Activated CD4-positive, alpha-beta T cell treated with anti-CD3 and anti-CD28 coated beads for 24 hours (primary cell): ENCODE data around the gene TRPV2.

Experiments
- DNase-seq, 2 donors: peaks; one replicate each; pipeline ENCODE4 v3.0.0-alpha.2; 2020; ENCODE audit warnings: low read depth in 2 of 2

TRPV2 gene

DNA sequence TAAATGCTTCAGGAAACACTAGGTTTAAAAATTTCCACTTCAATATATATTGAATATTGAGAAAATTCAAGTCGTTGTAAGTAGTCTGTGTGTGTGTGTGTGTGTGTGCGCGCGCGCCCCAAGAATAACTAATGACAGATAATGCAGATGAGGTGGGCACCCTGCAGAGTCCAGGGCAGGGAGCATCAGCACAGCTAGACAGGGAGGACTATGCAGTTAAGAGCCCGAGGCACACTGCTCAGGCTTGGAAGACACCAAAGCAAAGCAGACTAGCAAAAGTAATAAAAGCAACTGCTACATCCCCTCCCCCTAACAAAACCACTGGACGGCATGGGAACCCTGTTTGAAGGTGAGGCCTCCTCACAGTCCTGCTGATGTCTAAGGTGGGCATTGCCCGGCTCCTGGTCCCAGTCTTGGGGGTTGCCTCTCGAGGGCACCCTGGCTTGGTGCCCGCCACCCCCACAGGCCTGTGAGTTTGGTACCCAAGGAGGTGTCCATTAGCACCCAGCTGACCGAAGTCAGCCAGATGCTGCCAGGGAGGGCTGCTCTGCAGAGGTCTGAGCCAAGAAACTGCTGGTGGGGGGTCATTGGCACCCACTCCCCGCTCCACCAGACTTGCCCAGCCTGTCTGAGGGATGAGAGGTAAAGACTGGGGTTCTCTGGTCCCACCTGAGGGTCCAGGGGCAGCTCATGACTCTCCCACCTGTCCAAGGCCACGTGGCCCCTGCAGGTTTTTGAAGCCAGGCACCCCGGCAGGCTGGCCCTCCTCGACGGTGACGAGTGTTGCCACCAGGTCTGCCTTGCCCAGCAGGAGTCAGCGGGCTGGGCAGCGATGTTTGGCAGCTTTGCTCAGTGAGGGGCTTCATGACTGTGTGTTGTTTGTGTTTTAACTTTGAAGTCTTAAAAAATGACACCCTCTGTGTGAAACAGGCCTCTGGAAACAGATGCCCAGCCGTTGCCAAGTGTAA lies 58.0 kb downstream of the TRPV2 start:
- no peak for DNase-seq

DNA sequence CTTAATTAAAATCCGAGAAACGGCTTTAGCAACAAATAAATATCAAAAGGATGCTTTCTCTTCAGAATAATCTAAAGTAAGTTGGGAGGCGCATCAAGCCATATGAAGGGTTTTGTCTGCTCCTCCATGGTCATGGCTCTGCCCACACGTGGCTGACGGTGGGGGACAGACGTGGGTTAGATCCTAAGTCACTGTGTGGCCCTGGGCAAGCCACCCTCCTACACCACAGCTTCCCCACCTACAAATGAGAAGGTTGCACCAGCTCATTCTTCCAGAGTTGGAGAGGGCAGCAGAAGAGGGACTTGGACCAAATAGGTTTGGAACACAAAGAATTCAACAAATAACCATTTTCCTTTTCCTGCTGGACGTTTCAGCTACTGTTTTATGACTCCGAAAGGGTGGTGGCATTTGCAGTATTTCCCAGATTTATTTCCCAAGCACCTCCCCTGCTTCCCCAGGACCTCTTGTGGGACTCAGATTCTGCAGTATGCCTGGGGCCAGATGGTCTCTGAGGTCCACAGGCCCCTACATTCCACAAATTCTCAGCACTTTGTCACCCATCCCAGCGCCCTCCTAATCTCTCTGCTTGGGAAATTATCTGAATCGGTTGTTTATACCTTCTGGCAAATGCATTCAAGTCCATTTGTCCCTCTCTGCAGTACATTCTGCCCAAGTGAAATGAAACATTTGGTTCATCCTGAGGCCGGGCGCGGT lies 58.8 kb downstream of the TRPV2 start:
- no peak for DNase-seq

DNA sequence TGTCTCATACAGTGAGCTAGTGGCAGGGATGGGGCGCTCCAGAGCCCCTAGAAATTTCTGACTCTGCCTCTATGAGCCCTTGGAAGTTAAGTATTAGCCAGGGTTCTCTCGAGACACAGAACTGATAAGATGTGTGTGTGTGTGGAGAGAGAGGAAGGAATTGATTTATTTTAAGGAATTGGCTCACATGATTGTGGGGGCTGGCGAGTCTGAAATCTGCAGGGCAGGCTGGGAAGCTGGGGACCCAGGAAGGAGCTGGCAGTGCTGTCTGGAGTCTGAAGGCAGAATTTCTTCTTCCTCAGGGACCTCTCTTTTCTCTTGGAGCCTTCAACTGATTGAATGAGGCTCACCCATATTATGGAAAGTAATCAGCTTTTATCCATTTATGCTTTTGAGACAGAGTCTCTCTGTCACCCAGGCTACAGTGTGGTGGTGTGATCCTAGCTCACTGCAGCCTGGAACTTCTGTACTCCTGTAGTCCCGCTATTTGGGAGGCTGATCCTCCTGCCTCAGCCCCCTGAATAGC lies 59.9 kb downstream of the TRPV2 start:
- no peak for DNase-seq

- no peak for DNase-seq
Measured at GRCh38 chr17:16477255-16477654, 61.9 kb downstream of the TRPV2 start.

DNA sequence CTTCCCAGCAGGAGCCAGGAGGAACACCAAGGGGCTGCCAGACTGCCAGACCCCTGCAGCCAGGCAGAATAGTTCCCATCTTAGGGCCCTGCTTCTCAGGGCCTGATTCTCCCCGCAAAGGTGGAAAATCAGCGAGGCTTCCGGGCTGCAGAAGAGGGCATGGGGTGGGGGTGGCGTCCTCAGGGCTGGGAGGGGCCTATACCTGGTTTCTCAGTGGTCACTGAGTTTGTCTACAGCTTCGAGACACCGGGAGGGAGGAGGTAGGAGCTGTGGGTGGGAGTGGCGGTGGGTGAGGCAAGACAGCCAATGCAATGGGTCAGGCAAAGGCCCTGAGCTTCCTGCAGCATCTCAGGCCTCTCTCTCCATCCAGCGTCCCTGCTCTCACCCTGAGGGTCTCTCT lies 62.3 kb downstream of the TRPV2 start:
- DNase-seq = no peak

GRCh38 chr17:16478649-16479048 lies 63.3 kb downstream of the TRPV2 start:
- no peak for DNase-seq

DNA sequence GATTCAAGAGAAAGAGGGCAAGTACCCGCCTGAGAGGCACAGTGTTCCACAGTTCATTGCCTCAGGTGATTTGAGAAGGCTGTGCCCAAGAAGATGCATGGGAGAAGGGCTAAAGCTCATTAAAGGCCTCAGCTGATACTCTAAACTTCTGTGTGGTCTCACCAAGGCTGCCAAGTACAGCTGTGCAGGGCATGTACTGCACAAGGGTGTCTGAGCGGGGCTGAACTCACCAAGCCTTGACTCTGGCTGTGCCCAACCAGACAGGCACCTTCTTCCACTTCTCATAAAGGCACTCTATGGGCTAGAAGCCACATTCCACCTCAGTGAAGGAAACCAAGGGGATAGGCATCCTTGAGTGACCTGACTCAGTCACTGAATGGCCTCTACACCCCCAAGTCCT lies 63.9 kb downstream of the TRPV2 start:
- DNase-seq = no peak

GRCh38 chr17:16480995-16481394 lies 65.6 kb downstream of the TRPV2 start:
- DNase-seq = no peak

- no peak for DNase-seq
Measured at GRCh38 chr17:16482253-16482652, 66.9 kb downstream of the TRPV2 start.

GRCh38 chr17:16483021-16483645 lies 67.8 kb downstream of the TRPV2 start:
- DNase-seq = no peak

DNA sequence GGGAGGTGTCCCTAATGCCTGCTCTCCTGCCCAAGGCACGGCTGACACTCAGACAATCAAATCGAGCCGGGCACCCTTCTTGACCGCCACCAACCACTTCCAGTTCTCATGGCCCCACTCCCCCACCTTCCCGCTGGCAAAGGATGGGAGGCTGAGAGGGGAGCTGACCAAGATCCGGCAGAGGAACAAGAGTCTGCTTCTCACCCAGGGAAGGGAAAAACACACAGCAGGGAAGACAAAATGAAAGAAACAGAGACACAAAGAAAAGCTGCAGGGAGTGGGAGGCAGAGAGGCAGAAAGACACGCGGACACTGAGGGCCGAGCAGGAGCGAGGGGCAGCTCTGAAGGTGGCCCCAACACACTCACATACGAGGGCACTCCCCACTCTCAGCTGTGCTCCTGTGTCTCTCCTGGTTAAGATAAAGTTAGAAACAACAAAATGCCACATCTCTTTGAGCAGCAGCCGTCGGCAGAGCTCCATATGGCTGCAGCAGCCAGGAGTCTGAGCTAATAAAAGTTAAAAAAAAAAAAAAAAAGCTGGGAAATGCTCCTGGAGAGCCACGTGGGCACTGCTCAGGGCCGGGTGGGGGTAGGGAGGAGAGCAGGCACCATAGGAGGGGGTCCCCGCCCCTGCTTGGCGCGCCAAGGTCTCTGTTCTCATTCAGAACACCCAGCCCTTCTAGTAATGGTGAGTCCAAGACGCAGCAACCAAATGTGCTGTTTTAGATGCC lies 69.2 kb downstream of the TRPV2 start:
- no peak for DNase-seq
